RKO (cell line): Measurements from ENCODE around the gene RCBTB2.

Source experiments
- DNase-seq: peaks from one replicate; pipeline ENCODE4 v3.0.0-alpha.2; 2016; ENCODE audit warnings: low spot score

The RCBTB2 gene

DNA sequence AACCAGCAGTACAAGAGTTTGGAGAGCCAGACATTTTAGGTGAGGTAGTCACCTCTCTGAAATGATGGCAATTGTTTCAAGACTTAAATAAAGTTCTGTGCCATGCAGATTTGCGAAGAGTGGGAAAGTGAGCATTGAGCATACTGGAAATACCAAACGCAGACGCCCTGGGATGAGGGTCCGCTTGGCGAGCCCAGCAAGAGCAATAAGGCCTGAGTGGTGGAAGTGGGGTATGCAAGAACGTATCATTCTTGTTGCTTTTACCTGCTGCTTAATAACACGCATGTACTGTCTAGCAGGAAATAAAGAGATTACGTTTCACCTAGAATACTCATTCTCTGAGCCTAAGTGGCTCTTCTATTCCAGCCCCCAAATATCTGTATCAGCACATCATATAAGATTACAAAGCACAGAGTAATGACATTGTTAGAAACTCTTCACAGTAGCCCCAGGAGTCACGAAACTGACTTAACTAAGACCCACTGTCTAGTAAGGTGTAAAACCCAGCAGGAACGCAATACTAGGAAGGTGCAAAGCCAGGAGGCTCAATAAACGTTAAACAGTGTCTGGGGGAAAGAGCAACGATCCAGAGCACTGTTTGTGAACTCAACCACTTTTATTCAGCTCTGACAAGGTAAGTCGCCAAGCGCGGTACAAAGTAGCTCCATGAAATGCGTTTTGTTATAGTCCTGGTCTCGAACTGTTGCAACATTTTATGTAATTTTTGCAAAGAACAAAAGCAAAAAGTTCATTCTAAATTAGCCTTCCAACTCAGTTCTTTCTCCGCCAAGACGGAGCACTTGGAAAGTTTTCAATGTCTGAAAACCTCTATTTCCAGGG, 1.2 kb downstream of the RCBTB2 start:
- DNase-seq: peak; percentile 5

DNA sequence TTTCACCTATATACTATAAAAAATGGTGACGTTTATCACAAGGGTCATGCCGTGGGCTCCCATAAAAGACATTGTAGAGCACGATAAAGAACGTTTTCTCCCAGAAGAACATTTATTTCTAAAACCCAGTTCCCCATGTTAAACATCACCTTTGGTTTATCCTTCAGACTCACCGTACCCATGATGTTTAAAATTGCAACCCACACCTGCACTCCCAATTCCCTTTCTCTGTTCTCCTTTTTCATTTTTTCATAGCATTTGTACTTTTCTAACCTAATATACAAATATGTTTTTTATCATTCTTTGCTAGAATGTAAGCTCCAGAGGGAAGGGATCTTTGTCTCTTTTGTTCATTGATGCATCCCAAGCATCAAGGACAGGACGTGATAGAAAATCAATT, 2.0 kb downstream of the RCBTB2 start:
- DNase-seq: no peak

GRCh38 chr13:48528720-48529119, 4.2 kb downstream of the RCBTB2 start:
- DNase-seq: no peak

GRCh38 chr13:48527955-48528354, 4.9 kb downstream of the RCBTB2 start:
- DNase-seq: no peak

GRCh38 chr13:48526286-48526685, 6.6 kb downstream of the RCBTB2 start:
- no peak for DNase-seq

DNA sequence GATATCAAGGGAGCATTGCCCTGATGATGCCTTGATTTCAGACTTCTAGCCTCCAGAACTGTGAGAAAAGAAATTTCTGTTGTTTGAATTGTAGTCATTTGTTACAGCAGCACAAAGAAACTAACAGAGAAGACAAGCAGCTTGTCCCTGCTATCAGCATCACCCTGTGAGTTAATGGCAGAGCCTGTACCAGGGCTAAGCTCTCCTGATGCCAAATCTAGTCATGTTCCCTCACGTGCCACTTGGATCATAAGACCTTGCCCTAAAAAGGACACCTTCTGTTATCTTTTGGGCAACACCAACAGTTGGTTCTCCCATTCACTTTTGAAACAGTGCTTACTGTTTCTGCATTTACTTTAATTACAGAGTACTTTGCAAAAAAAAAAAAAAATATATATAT, 14.8 kb downstream of the RCBTB2 start:
- DNase-seq: no peak

GRCh38 chr13:48515732-48516131, 17.1 kb downstream of the RCBTB2 start:
- no peak for DNase-seq

GRCh38 chr13:48514793-48515192, 18.1 kb downstream of the RCBTB2 start:
- no peak for DNase-seq

DNA sequence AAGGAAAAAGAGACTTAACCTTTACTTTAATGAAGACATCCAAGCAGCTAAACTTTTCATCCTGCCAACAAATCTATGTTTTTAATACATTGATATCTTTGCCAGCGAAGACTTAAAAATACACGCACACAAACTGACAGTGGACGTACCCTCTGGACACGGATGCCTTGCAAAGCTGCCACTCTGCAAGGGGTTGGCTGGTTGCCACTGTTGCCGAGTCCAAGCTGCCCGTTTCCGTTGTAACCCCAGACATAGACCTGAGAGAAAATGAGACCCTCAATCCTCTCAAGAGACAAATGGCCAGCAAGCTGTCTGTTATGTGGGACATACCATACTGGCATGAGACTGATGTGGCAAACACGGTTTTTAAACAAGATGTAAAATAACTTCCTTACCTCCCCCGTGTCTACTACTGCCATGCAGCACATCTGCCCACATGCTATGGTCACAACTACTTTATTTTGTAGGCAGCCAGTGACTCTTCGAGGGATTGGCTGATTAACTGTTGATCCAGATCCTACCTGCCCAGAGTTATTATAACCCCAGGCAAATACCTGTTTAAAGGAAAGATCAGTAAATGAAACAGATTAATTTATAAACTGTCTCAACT, 21.2 kb downstream of the RCBTB2 start:
- no peak for DNase-seq

DNA sequence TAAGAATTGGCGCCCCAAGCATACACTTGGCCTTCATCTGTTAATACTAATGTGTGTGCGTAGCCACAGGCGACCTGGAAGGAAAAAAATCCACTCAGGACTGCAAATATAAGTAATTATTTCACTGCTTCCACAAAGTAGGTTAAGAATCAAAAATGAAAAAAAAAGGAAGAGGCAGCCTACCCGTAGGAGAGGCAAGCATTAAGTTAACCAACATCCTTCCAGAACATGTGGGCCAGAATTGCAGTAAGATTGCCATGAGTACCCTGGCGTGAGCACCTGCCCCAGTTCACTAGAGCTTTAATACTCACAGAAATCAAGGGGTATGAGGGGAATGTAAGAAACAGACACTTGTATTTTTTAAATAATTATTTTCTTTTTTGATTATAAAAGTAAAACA, 22.2 kb downstream of the RCBTB2 start:
- DNase-seq: no peak

DNA sequence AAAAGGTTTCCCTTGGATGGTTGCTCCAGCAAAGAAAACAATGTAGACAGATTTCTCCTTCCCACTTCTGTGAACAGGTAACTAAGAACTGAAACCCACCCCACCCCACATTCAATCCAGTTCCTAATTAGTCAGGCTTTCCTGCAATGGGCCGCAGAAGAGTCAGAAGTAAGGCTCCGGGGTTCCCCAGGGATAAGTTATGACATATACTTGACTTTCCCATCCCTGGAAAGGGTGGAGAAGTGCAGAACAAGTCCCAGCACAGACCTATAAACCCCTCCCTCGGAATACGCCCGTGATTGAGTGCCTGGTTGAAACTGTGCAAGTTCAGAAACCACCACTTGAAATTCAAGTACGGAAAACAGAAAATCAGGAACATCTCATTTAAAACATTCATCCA, 24.9 kb downstream of the RCBTB2 start:
- DNase-seq: no peak

GRCh38 chr13:48507021-48507420, 25.9 kb downstream of the RCBTB2 start:
- no peak for DNase-seq

- DNase-seq: no peak
Observed at GRCh38 chr13:48506092-48506701, 26.7 kb downstream of the RCBTB2 start.

DNA sequence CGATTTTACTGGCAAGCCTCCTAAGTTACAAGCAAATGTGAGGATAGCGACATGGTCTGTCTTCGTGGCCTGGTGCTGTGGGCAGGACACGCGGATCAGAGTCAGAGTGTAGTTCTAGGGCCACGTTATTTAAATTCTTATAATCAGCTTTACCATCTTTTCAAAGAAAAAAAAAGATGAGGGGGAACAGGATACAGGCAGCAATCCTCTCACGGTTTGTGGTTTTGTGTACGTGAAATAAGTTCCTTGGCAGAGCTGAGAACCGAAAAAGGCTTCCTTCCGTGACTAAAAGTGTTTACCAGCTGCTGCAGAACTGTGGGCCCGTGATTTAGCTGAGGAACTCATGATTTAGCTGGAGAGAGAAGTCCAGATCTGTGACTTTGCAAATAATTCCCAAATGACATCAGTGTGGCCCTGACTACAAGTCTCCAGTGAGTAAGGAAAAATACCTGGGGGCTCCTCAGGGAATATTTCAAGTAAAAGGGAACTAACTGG, 27.2 kb downstream of the RCBTB2 start:
- DNase-seq: no peak

DNA sequence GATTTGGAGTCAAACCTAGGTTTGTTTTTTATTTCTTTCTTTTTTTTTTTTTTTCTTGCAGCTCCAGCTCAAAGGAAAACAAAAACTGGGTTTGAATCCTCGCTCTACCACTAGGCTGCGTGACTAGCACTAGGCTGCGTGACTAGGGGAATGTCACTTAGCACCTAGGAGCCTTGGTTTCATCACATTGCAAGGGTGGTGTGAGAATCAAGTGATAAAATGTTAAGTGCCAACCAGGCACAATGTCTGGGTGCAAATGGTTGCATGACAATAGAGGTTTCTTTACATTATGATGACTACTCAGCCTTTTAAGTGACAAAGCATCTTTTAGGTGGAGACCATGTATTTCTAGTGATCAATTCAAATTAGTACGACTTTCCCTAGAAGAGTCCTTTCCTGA, 27.9 kb downstream of the RCBTB2 start:
- no peak for DNase-seq

DNA sequence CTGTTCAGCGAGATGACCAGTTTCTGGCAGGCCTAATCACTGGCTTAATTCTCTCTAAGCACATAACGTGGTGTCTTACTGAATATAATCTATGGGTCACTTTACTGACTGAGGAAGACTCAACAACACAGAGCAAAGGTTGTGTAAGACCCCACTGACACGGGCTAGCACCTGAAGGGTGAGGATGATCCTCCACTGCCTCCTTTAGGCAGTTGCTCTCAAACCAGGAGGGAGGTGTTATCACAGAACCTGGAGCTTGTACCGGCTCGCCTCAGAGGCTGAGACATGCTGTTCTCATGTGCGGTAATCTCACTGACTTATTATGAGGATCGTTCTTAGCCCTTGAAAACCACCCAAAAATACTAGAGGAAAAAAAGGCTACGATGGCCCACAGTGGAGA, 28.3 kb downstream of the RCBTB2 start:
- DNase-seq: no peak

DNA sequence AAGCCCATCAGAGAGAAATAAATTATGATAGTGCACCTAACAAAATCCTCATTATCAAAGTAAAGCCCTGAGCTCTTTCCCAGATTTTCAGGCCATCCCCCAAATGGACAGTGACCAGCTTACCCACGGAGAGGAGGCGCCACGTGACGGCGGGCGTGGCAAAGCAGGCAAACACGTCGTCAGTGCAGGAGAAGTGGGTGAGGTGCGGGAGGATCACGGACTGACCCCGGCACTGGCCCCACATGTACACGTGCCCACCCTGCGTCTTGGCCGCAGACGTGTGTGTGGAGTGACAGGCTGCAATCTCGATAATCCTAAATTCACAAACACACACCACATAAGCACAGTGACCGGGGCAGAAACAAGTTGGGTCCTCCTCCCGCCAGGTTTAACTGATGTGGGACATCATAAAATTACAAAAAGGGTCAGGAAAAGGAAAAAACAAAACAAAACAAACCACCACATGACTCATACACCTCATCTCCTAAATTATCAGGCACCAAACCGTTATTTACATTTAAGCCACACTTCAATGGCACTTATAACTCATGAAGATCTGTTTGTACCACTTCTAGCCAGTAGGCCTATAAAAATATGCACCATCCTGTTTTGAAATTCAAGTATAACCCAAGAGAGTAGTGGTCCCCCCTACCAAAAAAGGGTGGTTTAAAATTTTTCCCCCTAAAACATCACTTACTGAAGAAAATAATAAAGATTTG, 30.1 kb downstream of the RCBTB2 start:
- DNase-seq: no peak

DNA sequence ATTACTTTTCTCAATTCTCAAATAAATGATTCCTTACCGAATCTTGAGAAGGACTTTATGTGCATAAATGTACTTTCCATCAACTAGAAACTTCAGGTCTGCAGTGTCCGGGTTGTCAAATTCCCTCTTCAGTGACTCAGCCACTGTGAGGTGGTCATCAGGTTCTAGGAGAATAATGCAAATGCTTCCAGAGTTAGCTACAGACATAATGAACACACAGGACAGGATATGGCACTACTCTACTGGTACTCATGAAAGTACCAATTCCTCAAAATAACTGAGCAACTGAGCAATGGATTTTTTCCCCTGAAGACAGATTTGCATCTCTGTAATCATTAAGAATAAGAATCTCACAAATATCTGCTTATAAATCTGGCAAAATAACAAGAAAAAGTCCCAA, 31.2 kb downstream of the RCBTB2 start:
- no peak for DNase-seq

DNA sequence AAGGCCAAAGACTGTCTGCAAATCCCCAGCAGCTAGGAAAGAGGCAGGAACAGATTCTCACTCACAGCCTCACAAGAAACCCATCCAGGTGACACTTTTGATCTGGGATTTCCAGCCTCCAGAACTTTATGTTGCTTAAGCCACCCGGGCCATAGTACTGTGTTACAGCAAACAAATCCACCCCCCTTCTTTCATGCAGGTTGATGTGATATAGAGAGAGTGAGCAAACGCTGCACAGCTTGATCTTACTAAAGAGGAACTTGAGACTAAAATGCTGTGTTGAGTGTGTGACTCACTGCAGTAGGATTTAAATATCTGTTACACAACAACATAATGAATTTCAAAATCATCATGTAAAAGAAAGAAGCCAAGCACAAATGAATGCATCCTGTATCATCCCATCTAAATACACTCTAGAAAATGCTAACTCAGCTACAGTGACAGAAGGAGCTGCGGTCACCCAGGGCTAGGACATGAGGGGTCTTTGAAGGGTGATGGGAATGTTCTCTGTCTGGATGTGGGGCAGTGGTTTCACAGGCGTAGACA, 32.2 kb downstream of the RCBTB2 start:
- peak; percentile 8 for DNase-seq

GRCh38 chr13:48497669-48498068, 35.2 kb downstream of the RCBTB2 start:
- DNase-seq: no peak

GRCh38 chr13:48496271-48497161, 36.4 kb downstream of the RCBTB2 start:
- DNase-seq: no peak
